Loucy (cell line): Measurements from ENCODE around the gene TBC1D22A.

Experiments
- H2AFZ ChIP-seq: fragments of 200-600 bp; sonication (generic); 2 replicates; pipeline ENCODE4 v1.6.0; 2016; ENCODE audit warnings: antibody characterized with exemption, mild to moderate bottlenecking, low read length, moderate library complexity
- H3F3A ChIP-seq: fragments of 200-600 bp; 2 replicates; pipeline ENCODE4 v1.6.0; 2016; ENCODE audit warnings: antibody characterized with exemption, low read depth, mild to moderate bottlenecking
- H3K27me3 ChIP-seq: fragments of 200-600 bp; sonication (generic); 2 replicates; pipeline ENCODE4 v1.6.1; 2014; ENCODE audit warnings: low read length, mild to moderate bottlenecking; ENCODE audit not compliant: insufficient read depth, poor library complexity, severe bottlenecking
- H3K36me3 ChIP-seq: fragments of 200-600 bp; sonication (generic); 2 replicates; pipeline ENCODE4 v1.6.1; 2016; ENCODE audit warnings: low read length; ENCODE audit not compliant: insufficient read depth
- H3K4me1 ChIP-seq: fragments of 200-600 bp; sonication (generic); 2 replicates; pipeline ENCODE4 v1.5.1; 2014; ENCODE audit warnings: low read length, mild to moderate bottlenecking; ENCODE audit not compliant: insufficient read depth, poor library complexity, severe bottlenecking
- H3K4me2 ChIP-seq: fragments of 200-600 bp; sonication (generic); 2 replicates; pipeline ENCODE4 v1.6.0; 2014; ENCODE audit warnings: antibody characterized with exemption, low read length, low read depth, mild to moderate bottlenecking; ENCODE audit not compliant: poor library complexity, severe bottlenecking
- H3K4me3 ChIP-seq: fragments of 200-600 bp; sonication (generic); 2 replicates; pipeline ENCODE4 v1.5.1; 2014; ENCODE audit warnings: low read length, mild to moderate bottlenecking, mixed read lengths; ENCODE audit not compliant: poor library complexity, severe bottlenecking
- H3K79me2 ChIP-seq: fragments of 200-600 bp; sonication (generic); 2 replicates; pipeline ENCODE4 v1.6.1; 2014; ENCODE audit warnings: low read length; ENCODE audit not compliant: insufficient read depth
- H3K9ac ChIP-seq: fragments of 200-600 bp; sonication (generic); 2 replicates; pipeline ENCODE4 v1.6.0; 2014; ENCODE audit warnings: mild to moderate bottlenecking, low read depth, low read length, moderate library complexity; ENCODE audit not compliant: poor library complexity, severe bottlenecking
- H3K9me2 ChIP-seq: fragments of 200-600 bp; sonication (generic); replicated peaks from 2 replicates; pipeline ENCODE4 v1.6.1; 2016; ENCODE audit warnings: low read depth, low read length, mixed read lengths
- H3K9me3 ChIP-seq: fragments of 200-600 bp; sonication (generic); 2 replicates; pipeline ENCODE4 v1.6.1; 2014; ENCODE audit warnings: mild to moderate bottlenecking, antibody characterized with exemption, low read length, low read depth; ENCODE audit not compliant: insufficient read depth
- H4K20me1 ChIP-seq: fragments of 200-600 bp; sonication (generic); 2 replicates; pipeline ENCODE4 v1.6.0; 2014; ENCODE audit warnings: antibody characterized with exemption, low read length, mild to moderate bottlenecking; ENCODE audit not compliant: insufficient read depth, poor library complexity, severe bottlenecking
- EZH2phosphoT487 ChIP-seq: fragments of 200-600 bp; IDR thresholded peaks from 2 replicates; pipeline ENCODE4 v1.6.1; 2018; ENCODE audit warnings: antibody characterized with exemption, mild to moderate bottlenecking, moderate library complexity, borderline replicate concordance
- TF ChIP-seq, protein P1 (sequence below): fragments of 200-600 bp; sonication (generic); conservative IDR thresholded peaks from 2 replicates; pipeline ENCODE4 v1.5.1; 2014; ENCODE audit warnings: mild to moderate bottlenecking, antibody characterized with exemption, low read length

TBC1D22A gene

GRCh38 chr22:46851311-46851710, 88.9 kb downstream of the TBC1D22A start:
- Histone ChIP-seq H3K27me3 (no peaks in the 10 kb centered on the region), H3K9ac (no peak overlapping the region), H3F3A (no peaks in the 10 kb centered on the region), H3K79me2 (peaks cover 11% of the 10 kb centered on the region; the same call in 1 of the 2 replicates), H2AFZ (no peak overlapping the region), H3K4me2 (no peak overlapping the region), H3K36me3 (peaks cover 17% of the 10 kb centered on the region; the same call in 1 of the 2 replicates), H4K20me1 (no peaks in the 10 kb centered on the region), H3K4me3 (no peak overlapping the region), H3K9me2 (no peaks in the 10 kb centered on the region), H3K4me1 (no peaks in the 10 kb centered on the region), H3K9me3 (no peaks in the 10 kb centered on the region)
- TF ChIP-seq, protein P1, sequence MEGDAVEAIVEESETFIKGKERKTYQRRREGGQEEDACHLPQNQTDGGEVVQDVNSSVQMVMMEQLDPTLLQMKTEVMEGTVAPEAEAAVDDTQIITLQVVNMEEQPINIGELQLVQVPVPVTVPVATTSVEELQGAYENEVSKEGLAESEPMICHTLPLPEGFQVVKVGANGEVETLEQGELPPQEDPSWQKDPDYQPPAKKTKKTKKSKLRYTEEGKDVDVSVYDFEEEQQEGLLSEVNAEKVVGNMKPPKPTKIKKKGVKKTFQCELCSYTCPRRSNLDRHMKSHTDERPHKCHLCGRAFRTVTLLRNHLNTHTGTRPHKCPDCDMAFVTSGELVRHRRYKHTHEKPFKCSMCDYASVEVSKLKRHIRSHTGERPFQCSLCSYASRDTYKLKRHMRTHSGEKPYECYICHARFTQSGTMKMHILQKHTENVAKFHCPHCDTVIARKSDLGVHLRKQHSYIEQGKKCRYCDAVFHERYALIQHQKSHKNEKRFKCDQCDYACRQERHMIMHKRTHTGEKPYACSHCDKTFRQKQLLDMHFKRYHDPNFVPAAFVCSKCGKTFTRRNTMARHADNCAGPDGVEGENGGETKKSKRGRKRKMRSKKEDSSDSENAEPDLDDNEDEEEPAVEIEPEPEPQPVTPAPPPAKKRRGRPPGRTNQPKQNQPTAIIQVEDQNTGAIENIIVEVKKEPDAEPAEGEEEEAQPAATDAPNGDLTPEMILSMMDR = no peak
- TF ChIP-seq EZH2phosphoT487 = no peak

GRCh38 chr22:46851941-46852340, 89.5 kb downstream of the TBC1D22A start:
- Histone ChIP-seq H3F3A (no peaks in the 10 kb centered on the region), H3K4me1 (no peaks in the 10 kb centered on the region), H3K27me3 (no peaks in the 10 kb centered on the region), H2AFZ (no peak overlapping the region), H3K79me2 (peaks cover 11% of the 10 kb centered on the region; the same call in 1 of the 2 replicates), H3K36me3 (peaks cover 12% of the 10 kb centered on the region; the same call in 1 of the 2 replicates), H3K9me2 (no peaks in the 10 kb centered on the region), H4K20me1 (no peaks in the 10 kb centered on the region), H3K9me3 (no peaks in the 10 kb centered on the region), H3K4me3 (no peak overlapping the region), H3K9ac (no peak overlapping the region), H3K4me2 (no peak overlapping the region)
- TF ChIP-seq EZH2phosphoT487 = no peak
- TF ChIP-seq, protein P1 = no peak

DNA sequence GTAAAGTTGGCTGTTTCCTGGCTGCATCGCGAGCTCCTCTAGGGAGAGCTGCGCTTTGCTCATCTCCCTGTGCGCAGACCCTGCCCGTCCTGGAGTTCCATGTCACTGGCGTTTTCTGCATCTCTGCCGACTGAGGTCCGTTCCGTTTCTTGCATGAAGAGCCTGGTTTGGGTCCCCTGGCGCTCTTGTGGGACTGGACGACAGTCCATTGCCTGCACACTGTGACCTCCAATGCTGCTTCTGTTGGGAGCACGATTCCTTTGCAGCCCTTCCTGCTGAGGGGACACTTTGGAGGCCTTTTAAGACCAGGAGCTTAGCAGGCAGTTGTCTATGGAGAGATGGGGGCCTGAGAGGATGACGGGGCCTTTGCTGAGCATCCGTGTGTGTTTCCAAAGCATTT, 90.3 kb downstream of the TBC1D22A start:
- H3K9me2 ChIP-seq = no peaks in the 10 kb centered on the region
- peaks cover 11% of the 10 kb centered on the region; the same call in 1 of the 2 replicates for H3K79me2 ChIP-seq
- no peaks in the 10 kb centered on the region for H4K20me1 ChIP-seq
- no peak overlapping the region for H3K4me3 ChIP-seq
- H3K4me2 ChIP-seq = no peak overlapping the region
- no peak overlapping the region for H3K9ac ChIP-seq
- H3F3A ChIP-seq = no peaks in the 10 kb centered on the region
- H3K9me3 ChIP-seq = no peaks in the 10 kb centered on the region
- H2AFZ ChIP-seq = no peak overlapping the region
- H3K27me3 ChIP-seq = no peaks in the 10 kb centered on the region
- H3K4me1 ChIP-seq = no peaks in the 10 kb centered on the region
- TF ChIP-seq, protein P1 = no peak
- no peak for TF ChIP-seq EZH2phosphoT487
- peaks cover 12% of the 10 kb centered on the region; the same call in 1 of the 2 replicates for H3K36me3 ChIP-seq
